Epithelial cell of esophagus (primary cell): ENCODE measurements around the gene NLK.

Experiments
- DNase-seq: peaks from one replicate; pipeline ENCODE4 v3.0.0; 2010; ENCODE audit warnings: low read depth
- H3K4me3 ChIP-seq: 2 replicates; pipeline ENCODE4 v1.5.1; 2011; ENCODE audit warnings: mild to moderate bottlenecking, low read length, control low read depth
- CTCF ChIP-seq: IDR thresholded peaks from 2 replicates; pipeline ENCODE4 v1.5.1; 2011; ENCODE audit warnings: low read depth, mild to moderate bottlenecking, low read length, control low read depth, inconsistent platforms; ENCODE audit not compliant: insufficient read depth; ENCODE audit errors: missing control alignments

Gene NLK

GRCh38 chr17:28085766-28086165, 43.3 kb downstream of the NLK start:
- TF ChIP-seq CTCF, result no peak
- no peak overlapping the region for H3K4me3 ChIP-seq
- peak; percentile 10 for DNase-seq

- H3K4me3 ChIP-seq, result no peak overlapping the region
- peak; percentile 62 for DNase-seq
- TF ChIP-seq CTCF, result no peak
These were observed 44.0 kb downstream of the NLK start for GRCh38 chr17:28086519-28086918.

GRCh38 chr17:28087743-28088142, 45.3 kb downstream of the NLK start:
- no peak overlapping the region for H3K4me3 ChIP-seq
- TF ChIP-seq CTCF, result no peak
- DNase-seq, result no peak

- DNase-seq, result no peak
- no peak for TF ChIP-seq CTCF
These were observed 48.1 kb downstream of the NLK start for GRCh38 chr17:28090551-28090950.

GRCh38 chr17:28092088-28092487, 49.6 kb downstream of the NLK start:
- no peak overlapping the region for H3K4me3 ChIP-seq
- TF ChIP-seq CTCF, result no peak
- DNase-seq, result no peak

More at GRCh38 chr17:28090551-28090950, 48.1 kb downstream of the NLK start:
- no peak overlapping the region for H3K4me3 ChIP-seq

GRCh38 chr17:28093999-28094716, 51.7 kb downstream of the NLK start:
- no peak for TF ChIP-seq CTCF
- DNase-seq, result no peak
- H3K4me3 ChIP-seq, result no peak overlapping the region

GRCh38 chr17:28096756-28097155, 54.3 kb downstream of the NLK start:
- no peak for DNase-seq
- H3K4me3 ChIP-seq, result no peak overlapping the region
- no peak for TF ChIP-seq CTCF
